PC-3 (cell line): ENCODE data around the gene ENAM.

Experiments
- CTCF ChIP-seq: fragments of 300-600 bp; sonication (generic); conservative IDR thresholded peaks from 2 replicates; pipeline ENCODE4 v1.5.1; 2017; ENCODE audit warnings: antibody characterized with exemption, low read depth, mild to moderate bottlenecking, low read length
- EZH2 ChIP-seq: fragments of 300-600 bp; sonication (generic); IDR thresholded peaks from one replicate; pipeline ENCODE4 v1.6.1; 2017; ENCODE audit warnings: antibody characterized with exemption, mild to moderate bottlenecking, low read length; ENCODE audit not compliant: unreplicated experiment
- EZH2phosphoT487 ChIP-seq: fragments of 300-600 bp; sonication (generic); IDR thresholded peaks from 2 replicates; pipeline ENCODE4 v1.6.1; 2018; ENCODE audit warnings: mild to moderate bottlenecking, antibody characterized with exemption, low read length, borderline replicate concordance

- TF ChIP-seq CTCF = no peak
- no peak for TF ChIP-seq EZH2
- TF ChIP-seq EZH2phosphoT487 = no peak
These were observed 28.2 kb upstream of the ENAM start for GRCh38 chr4:70600305-70600704.
